IPS DF 4.7 (cell line): ENCODE measurements around the gene CLSTN2.

Experiments
- DNase-seq: peaks from one replicate; pipeline ENCODE4 v3.0.0-alpha.2; 2013; ENCODE audit warnings: low spot score; ENCODE audit errors: extremely low read depth

Gene CLSTN2

DNA sequence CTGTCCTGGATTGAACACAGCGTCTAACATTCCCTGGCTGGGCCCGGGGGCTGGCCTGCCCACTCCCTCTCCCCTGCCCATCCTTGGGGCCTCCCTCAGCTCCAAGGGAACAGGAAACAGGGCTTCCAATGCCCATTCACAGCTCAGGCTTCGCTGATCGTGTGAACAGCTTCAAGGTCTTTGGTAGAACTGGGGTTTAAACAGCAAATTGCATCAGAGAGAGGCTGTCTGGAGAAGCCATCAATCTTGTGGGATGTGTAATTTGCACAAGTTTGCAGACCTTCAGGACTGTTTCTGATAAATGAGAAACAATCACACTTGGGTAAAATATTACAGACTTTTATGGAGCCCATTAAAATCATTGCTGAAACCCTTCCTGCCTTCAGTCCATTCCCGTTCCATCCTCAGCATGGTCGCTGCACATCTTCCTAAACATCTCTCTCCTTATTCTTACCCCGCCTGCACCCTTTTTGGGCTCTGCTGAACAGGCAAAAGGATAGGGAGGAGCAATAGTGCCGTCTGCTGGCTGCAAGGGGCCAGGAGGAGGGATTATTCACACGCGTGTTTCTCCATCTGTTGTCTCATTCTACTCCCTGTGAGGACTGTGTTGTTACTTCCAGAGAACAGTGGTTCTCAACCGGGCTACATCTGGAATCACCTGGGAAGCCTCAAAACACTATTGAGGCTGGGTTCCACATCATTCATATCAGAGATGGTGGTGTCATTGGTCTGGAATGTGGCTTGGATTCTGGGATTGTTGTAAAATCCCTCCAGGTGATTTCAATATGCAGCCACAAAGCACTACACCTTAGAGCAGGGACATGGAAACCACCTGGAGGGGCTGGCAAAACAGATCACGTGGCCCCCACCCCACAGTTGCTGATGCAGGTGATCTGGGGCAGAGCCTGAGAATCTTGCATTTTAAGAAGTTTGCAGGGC is 116.3 kb downstream of the CLSTN2 start:
- DNase-seq, result no peak

DNA sequence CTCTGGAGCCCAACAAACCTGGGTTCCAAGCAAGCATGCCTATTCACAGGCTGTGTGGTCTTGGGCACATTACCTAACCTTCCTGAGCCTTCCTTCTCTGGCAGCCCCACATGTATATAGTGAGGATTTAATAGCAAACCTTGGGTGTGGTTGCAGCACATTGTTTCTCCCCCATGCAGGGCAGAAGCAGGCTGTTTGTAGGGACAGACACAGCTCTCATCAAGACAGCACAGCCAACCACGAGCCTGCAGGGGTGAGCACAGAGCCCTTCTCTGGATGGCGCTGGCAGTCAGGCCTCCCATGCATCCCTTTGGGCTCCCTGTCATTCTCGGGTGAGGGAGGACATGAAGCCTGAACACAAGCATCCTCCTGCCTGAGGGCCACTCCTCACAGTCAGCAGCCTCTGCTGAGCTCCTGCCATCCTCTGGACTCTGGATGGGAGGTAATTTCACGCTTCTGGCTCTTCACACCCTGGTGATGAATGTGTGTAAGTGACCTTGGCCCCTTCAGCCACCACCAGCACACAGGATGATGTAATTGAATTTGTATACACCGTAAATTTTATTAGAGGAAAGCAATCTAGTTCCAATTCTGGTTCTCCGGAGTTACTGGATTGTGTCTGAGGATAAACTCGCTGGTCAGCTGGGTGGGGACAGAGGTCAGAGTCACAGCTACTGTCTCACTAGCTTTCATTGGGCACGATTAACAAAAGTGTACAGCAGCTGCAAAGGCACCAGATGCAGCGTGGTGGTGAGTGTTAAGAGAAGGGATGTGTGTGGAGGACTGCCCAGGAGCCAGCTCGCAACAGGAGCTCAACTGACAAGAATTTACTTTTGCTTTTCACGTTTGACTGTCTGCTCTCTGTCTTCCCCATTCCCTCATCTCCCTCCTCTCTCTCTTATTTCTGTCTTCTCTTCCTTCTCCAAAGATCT is 118.1 kb downstream of the CLSTN2 start:
- DNase-seq, result no peak

- DNase-seq, result no peak
Measured at GRCh38 chr3:140053794-140054193, 118.8 kb downstream of the CLSTN2 start.

DNA sequence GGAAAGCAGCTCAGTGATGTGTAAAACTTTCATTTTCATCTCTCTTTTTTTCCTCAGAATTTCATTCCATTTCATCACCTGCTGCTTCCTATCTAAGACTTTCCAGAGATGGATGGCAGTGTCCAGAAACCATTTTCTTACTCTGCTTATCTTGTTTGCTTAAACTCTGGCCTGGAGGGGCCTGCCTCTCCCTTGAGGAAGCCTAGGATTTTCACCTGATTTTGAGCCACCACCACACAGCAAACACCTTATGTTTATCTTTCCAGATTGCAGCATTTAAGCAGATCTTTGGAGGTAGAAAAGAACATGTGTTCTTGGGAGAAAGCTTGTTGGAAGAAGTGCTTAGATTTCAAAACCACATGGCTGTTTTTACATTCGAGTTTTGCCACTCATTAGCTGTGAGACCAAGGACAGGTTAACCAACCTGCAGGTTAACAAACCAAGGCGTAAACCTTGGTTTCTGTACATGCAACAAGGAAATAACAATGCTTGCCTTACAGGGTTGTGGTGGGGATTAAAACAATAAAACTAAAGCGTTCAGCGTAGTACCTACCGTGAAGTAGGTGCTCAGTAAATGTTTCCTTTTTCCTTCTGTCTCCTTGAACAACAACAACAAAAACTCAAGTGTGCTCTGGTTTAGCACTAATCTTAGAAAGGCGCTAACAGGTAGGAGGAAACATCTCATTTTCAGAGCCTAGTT is 120.3 kb downstream of the CLSTN2 start:
- DNase-seq, result no peak

DNA sequence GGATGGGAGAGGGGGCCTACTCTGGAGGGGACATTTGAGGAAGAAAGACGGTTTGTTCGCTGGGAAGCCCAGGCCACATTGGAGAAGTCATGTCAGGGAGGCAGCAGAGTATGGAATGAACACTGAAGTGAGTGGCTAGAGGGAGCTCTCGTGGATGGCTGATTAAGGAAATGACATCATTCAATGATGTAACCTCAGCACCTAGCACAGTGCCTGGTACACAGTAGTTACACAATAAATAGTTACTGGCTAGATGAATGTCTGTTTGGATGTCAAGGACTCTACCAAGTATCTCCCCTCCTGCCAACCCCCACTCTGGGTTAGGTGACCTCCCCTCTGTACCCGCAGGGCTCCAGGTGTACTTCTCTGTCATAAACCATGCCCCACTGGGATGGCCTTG is 121.1 kb downstream of the CLSTN2 start:
- DNase-seq, result no peak

GRCh38 chr3:140061211-140061610 is 126.2 kb downstream of the CLSTN2 start:
- DNase-seq, result no peak

DNA sequence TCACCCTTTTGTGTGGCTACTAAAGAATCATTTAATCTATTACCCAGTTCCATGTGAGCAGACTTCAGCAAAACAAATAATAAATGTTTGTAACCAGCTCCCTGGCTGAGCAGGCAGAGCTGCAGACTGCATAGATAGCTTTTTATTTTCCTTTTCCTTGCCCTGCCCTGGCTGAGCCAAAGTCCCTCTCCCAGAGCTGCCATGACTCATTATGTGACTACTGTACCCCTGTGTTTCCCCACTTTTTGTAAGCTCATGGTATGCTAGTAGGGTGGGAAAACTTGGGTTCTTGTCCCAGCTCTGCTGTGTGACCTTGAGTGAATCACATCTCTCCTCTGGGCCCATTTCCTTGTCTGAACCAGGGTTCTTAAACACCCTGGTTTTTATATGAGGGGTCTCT is 127.5 kb downstream of the CLSTN2 start:
- no peak for DNase-seq

DNA sequence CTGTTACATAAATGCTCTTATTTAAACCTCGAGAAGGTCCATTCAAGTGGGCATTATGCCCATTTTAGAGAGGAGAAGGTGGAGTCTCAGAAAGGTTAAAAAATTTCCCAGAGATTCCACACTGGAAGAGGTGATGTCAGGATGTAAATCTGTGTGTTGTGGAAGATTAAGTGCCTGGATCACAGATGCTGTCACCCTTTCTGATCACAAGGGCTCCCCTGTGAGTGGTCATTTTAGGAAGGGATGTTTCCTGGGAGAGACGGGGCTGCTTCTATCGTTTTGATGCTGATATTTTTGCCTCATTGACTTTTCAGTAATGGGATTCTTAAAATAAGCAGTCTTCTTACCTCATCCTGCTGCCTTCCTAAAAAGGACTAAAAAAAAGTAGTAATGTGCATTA is 132.5 kb downstream of the CLSTN2 start:
- DNase-seq, result no peak

- no peak for DNase-seq
Measured at GRCh38 chr3:140068494-140069017, 133.6 kb downstream of the CLSTN2 start.

GRCh38 chr3:140073278-140074045 is 138.5 kb downstream of the CLSTN2 start:
- no peak for DNase-seq

DNA sequence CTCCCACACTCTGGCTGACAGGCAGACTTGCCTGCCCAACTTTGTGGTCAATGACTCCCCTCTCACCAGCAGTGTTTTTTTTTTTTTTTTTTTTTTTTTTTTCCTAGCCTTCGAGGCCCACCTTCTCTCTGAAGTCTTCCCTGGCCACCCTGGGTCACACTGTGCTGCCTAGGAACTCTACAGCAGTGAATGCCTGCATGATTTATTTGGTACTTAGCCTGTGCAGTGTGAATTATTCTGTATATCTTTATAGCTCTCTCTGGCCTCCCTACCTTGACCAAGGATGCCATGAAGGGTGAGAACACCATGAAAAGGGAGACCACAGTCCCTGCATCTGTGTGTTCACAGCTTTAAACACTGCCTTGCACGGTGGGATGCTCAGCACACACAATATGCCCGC is 141.6 kb downstream of the CLSTN2 start:
- DNase-seq, result no peak

DNA sequence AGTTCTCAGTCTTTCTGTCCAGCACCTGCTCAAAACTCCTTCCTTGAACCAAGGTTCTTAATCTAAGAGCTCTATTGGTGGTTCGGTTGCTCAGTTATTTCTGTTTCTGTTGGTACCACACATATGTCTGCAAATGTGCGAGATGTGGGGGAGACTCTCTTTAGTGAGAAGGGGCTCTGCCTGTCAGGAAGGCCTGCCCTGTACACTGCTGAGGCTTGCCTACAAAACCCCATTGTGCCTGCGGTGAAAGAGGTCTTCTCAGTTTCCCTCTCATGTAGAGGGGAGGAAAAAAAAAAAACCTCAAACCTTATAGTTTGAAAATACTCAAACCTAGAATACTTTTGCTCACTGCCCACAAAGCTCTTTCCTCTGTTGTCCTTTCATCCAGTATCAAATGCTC is 142.4 kb downstream of the CLSTN2 start:
- no peak for DNase-seq

DNA sequence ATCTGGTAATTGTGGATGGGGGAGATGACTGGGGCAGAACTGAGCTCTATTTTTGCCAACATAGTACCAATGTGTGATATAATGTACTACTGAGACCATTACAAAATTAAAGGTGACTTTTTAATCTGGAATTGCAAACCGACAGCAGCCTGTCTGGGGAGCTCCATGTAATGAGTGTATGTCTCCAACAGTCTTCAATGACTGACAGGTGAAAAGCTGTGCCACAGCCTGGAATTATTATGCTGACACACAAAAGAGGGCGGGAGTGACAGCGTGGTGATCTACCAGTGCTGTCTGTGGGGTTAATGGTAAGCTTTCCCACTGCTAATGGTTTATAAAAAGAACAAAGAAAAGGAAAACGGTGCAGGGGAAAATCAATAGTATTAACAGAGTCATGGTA is 143.4 kb downstream of the CLSTN2 start:
- DNase-seq, result no peak

GRCh38 chr3:140078940-140079339 is 144.0 kb downstream of the CLSTN2 start:
- DNase-seq, result no peak

DNA sequence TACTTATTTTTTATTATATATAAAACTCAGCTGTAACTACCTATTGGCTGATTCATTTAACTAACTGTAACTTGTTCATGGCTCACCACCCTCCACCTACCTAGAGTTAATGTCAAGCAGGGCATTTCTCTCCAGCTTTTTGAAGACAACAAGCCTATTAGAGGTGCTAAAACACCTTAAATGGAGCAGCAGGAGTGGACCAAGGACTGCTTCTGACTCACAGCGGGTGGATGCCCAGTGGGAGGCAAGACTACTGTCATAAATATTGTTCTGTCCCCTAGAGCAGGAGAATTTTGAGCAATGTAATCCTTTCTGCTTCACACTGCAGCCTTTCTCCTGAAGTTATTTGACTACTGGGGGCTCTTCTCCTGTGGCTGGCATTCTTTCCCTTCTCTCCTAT is 146.9 kb downstream of the CLSTN2 start:
- DNase-seq, result no peak

DNA sequence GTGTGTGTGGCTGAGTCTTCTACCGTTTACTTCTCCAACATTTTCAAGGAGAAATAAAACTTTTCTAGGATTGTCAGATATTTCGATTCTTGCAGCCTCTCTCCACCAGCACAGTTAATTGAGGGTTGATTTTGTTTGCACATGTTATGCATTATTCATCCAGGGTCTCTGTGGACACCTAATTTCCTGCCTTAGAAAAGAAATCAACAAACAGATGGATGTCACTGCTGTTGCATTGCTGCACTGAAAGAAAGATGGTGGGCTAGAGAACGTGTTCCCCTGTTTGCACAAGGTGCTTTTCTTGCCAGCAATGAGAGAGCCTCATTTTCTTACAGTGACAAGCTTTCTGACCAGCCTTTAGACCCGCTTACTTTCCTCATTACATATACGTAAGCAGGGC is 150.0 kb downstream of the CLSTN2 start:
- DNase-seq, result no peak

DNA sequence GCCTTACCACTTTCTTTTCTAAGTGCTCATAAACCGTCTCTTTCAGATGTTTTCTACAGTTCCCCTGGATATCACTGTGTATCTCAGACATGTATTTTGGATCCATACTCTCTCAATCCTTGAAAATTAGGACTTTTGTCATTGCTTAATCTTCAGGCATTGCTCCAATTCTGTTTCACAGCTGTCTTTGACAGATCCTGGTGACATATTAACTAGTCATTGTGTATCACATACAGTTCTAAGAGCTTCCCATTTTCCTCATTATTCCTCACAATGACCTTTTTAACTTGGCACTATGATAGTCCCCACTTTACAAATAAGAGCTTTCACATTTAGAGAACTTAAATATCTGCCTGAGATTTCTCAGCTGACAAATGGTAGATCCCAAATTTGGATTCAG is 151.7 kb downstream of the CLSTN2 start:
- no peak for DNase-seq

GRCh38 chr3:140088058-140088457 is 153.1 kb downstream of the CLSTN2 start:
- no peak for DNase-seq

- DNase-seq, result no peak
Measured at GRCh38 chr3:140088513-140088912, 153.5 kb downstream of the CLSTN2 start.

DNA sequence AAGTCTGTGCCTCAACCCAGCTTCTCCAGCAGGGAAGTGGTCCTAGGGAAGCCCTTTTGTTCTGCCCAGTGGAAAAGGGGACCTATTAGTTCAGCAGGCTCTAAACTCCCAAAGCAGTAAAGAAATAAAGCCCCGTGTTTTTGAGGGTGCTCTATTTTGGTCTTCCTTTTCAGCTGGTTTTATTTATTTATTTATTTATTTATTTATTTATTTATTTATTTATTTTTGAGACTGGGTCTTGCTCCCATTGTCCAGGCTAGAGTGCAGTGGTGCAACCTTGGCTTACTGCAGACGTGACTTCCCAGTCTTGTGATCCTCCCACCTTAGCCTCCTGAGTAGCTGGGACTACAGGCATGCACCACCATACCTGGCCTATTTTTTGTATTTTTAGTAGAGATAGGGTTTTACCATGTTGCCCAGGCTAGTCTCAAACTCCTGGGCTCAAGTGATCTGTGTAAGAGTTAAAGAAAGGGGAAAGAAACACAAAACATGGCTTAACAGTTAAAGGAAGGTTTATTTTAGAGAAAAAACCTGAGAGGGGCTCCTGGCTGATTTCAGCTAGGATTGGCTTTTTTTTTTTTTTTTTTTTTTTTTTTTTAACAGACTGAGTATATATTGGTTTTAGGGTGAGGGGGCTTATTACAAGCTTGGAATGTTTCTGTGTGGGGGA is 154.6 kb downstream of the CLSTN2 start:
- no peak for DNase-seq
